GM18511 (cell line): Measurements from ENCODE around the gene SCYL3.
A peak's percentile ranks its signal among the peaks of the same experiment; 100 is the strongest.
"Not testable (repeated sequence)": the region's sequence is repeated elsewhere in the genome, so short reads cannot be mapped to it uniquely, and the experiment has no call there.

ENCODE experiments used
- ATAC-seq: cut with Tn5 transposase; IDR thresholded peaks from one replicate; pipeline ENCODE4 v1.9.1; 2021; ENCODE audit warnings: mild to moderate bottlenecking, moderate library complexity; ENCODE audit not compliant: unreplicated experiment

The SCYL3 gene

DNA sequence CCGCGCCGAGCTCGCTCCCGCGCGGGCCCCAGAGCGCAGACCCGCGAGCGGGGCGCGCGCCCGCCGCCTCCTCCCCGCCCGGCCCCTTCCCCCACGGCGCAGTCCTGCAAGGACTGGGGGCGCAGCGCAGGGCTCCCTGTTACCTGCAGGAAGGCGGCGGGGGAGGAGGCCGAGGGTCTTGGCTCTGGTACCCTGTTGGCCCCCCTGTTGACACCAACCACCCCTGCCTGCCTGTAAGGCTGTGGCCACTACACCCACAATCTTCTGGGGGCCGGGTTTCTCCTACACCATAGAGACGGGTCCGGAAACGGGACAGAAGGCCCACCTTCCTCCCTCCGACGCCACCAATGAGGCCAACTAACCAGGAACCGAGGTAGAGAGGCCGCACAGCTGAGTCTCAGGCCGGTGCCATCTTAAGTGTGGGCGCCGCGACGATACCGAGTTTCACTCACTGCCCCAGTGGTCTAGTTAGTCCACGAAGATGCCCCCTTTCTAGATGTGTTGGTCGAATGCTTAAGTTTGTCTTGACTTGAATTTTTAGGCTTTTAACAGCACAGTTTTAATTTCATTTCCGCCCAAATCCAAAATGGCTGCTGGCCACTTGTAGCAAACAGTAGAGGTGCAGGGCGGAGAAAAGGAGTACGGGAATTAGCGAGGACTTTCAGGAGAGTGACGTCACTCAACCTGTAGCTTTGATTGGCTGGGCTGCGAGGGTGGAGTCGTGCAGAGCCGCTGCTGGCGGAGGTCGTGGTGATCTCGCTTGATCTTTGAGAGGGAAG is at the start of gene SCYL3:
SCYL3 (minus strand) TSS at position 252 of the 779 bp plus-strand sequence. CDS start 5,056 bp downstream, outside the sequence.
- peak; percentile 89 for ATAC-seq

DNA sequence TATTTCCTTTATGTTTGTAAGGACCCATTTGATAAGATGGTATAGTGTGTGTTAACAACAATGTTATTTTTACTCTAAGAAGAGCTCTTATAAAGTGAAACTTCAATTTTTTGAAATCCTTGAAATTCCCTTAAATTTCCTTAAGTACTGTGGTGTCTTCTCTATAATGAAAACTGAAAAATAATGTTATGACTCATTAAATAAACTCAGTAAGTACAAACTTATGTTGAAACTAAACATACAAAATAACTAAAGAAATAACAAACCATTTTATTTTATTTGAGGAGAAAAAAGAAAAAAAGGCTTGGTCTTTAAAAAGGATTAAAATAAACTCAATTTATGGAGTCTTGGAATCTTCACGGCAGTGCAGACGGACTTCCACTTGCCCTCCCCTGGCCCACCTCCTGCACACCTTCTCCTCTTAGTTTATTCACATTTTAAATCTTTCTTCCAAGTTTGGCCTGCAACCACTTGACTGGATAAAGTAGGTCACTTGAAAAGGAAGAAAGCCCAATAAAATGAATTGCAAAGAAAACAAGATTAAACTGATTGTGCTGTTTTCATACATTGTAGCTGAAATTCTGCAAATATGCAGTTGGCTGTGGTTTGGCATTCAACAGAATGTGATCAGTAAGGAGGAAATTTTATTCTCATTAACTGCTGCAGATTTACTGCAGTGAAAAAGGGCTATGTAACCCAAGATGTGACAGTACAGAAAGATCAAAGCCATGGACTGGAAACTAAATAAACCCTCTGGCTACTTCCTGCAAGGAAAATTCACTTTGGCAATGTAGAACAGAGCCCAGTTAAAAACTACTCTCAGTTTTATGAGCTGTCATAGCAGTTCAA is 48.5 kb upstream of the SCYL3 start:
- no peak for ATAC-seq

DNA sequence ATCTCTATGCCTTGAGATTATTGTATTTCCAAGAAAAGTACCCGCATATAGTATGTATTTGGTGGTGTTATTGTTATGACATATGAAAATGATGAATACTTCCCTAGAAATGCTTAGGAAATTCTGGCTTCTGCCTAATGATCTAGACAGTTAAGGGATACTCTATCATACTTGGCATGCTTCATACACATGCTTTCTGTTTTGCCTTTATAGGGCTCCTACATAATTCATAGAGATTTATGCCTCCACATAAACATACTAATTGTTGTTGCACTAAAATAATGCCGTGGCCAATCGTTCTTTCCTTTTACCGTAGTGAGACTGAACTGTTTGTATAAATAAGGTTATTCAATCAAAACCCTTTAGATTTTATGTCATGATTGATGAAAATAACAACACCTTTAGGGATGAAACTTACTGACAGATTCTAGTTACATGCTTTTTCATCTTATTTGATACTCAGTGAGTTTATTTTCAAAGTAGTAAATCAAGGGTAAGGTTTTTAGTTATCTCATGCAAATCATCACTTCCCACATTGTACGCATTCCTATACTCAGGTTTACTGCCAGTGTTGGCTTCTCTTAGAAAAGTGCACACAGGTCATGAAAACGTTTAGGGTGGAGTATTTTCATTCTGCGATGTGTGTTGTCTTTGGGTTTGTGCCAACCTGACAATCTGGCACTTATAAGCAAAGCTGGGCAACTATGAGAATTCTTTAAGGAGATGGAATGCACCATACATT is 40.5 kb upstream of the SCYL3 start:
- ATAC-seq = no peak

GRCh38 chr1:169931795-169932231 is 38.1 kb upstream of the SCYL3 start:
- no peak for ATAC-seq

DNA sequence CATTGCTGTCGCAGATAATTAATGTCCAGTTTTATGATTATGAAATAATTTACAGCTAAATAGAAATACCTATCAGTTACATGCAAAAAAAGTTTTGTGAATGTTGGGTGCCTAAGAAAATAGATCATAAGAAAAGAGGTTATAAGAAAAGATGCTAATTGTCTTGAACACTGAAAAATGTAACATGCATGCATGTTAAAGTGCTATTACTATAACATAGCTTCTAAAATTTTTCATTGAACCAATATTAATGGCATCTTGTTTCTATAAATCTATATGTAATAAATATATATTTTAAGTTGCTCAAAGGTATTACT is 35.5 kb upstream of the SCYL3 start:
- ATAC-seq = no peak

- ATAC-seq = peak; percentile 86
Measured at GRCh38 chr1:169928438-169929209, 34.9 kb upstream of the SCYL3 start.

GRCh38 chr1:169925505-169926482 is 32.1 kb upstream of the SCYL3 start:
- no peak for ATAC-seq

DNA sequence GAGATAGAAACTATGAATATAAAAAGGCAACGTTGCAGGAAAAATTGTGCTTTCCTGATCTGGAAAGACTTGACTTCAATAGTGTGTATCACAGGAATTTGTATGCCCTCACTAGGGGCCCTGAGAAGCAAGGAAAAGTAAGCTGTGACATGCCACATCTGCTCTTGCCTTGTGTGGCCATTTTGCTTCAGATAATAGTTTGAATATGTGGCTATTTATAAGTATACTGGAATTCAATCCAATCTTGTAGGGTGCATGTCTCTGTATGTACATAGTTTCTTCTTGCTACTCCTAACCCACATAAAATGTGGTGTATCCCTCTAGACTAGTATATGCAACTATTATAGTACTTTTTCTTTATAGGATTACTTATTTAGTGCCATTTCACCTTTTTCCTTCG is 31.1 kb upstream of the SCYL3 start:
- no peak for ATAC-seq

DNA sequence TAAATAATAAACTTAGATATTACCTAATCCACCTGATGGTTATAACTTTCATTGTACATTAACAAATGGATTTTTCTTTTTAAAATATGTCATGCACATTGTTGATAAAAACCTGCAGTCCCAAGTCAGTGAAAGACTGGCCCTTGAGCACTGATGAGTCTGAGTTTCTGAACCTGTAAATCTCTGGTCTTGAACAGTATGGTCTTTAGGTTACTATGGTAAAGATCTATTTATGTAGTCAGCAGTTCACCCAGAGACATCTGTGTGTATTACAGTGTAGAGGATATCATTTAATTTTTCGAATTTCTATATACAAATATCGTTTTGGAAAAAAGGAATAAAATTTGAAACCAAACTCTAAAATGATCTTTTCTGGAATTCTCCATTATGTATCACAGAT is 30.4 kb upstream of the SCYL3 start:
- ATAC-seq = no peak

DNA sequence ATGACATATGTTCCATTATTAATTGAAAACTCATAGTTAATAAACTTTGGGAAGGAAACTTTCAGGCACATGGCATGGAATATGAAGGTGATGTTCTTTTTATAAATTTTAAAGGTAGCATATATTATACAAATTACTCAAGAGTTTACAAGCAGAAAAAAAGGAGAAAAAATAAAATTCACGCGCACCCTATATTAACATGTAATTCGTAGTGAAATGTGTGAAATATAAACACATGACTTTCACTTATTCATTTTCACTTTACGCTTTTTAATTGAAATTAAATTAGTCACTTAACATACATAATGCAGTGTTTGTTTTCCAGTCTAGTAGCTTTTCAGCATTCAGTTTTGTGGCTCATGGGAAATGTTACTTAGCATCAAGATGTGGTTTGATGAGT is 27.4 kb upstream of the SCYL3 start:
- no peak for ATAC-seq

DNA sequence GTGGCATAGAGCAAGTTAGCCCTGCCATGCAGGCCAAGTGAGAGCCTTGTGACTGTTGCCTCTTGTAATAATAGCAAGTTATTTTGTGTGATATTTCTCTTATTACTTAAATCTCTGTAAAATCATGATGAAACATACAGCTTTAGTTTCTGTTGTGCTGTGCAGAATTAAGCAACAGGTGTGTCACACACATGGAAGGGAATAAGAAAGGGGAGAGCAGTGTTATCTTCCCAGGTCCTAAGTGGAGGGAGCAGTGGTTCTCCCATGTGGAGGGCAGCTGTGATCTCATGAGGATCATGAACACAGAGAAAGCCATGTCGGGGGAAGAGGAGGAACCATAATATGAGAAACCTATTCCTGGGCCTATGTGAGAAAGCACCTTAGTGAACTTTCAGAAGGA is 25.2 kb upstream of the SCYL3 start:
- no peak for ATAC-seq

GRCh38 chr1:169918220-169918619 is 24.5 kb upstream of the SCYL3 start:
- not testable (repeated sequence) for ATAC-seq

- no peak for ATAC-seq
Measured at GRCh38 chr1:169915150-169915549, 21.5 kb upstream of the SCYL3 start.

GRCh38 chr1:169914531-169914930 is 20.8 kb upstream of the SCYL3 start:
- ATAC-seq = no peak

GRCh38 chr1:169909499-169909898 is 15.8 kb upstream of the SCYL3 start:
- ATAC-seq = no peak

- no peak for ATAC-seq
Measured at GRCh38 chr1:169906938-169907337, 13.2 kb upstream of the SCYL3 start.

DNA sequence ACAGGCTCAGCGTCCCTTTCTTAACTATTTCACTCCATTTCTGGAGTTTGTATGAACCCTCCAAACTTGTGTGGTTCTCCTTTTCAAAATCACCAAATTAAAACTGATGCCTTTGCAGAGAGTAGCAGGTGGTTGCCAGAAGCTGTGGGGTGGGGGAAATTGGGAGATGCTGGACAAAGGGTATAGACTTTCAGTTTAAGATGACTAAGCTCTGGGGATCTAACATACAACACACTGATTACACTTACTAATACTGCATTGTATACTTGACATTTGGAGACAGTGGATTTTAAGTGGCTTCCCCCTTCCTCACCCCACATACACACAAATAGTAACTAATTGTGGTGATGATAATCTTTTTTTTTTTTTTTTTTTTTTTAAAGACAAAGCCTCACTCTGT is 11.1 kb upstream of the SCYL3 start:
- no peak for ATAC-seq

DNA sequence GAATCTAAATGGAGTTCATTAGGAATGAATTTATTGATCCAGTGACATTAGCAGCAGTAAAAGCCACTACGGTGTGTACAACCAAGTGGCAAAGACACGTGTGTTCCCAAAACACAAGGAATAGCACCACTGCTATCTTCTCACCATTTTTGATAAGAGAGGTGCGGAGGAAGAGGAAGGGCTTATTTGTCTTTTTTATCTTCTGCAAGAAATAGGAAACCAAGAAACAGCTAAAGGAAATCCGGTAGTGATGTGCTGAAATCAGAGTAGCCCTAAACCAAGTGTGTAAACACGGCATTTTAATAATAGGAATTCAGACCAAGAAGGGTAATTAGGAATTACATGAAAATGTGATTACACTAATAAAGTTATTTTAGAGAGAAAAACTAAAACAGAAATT is 9.1 kb upstream of the SCYL3 start:
- no peak for ATAC-seq

DNA sequence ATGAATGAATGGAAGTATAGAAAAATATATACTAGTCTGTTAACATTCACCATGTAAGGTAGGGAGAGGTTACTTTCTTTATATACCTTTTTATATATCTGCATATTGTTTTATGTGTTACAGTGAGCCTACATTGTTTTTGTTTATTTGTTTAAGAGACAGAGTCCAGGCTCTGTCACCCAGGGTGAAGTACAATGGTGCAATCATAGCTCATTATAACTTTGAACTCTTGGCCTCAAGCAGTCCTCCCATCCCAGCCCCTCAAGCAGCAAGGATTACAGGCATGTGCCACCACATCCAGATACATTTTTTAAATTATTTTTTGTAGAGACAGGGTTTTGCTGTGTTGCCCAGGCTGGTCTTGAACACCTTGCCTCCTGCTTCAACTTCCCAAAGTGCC is 7.4 kb upstream of the SCYL3 start:
- no peak for ATAC-seq

- no peak for ATAC-seq
Measured at GRCh38 chr1:169900571-169900970, 6.9 kb upstream of the SCYL3 start.
